ENCODE measurements around the gene MVB12B.
A peak's percentile ranks its signal among the peaks of the same experiment; 100 is the strongest.
"Not testable (repeated sequence)": the region's sequence is repeated elsewhere in the genome, so short reads cannot be mapped to it uniquely, and the experiment has no call there.

MVB12B gene, protein sequence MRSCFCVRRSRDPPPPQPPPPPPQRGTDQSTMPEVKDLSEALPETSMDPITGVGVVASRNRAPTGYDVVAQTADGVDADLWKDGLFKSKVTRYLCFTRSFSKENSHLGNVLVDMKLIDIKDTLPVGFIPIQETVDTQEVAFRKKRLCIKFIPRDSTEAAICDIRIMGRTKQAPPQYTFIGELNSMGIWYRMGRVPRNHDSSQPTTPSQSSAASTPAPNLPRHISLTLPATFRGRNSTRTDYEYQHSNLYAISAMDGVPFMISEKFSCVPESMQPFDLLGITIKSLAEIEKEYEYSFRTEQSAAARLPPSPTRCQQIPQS

GRCh38 chr9:126326228-126327005 lies at the start of gene MVB12B:
Gene MVB12B, plus strand, starts transcription at chr9:126326829. Its CDS starts 101 bp downstream, at chr9:126326930.
- DNase-seq (ENCODE audit: low read depth, low spot score), result no peak
- TF ChIP-seq YY1 (IDR thresholded peaks at IDR 0.05; ENCODE audit: insufficient read depth, insufficient read length), result no peak
- TF ChIP-seq ZNF274 (IDR thresholded peaks at IDR 0.05; ENCODE audit: low read depth, low read length), result no peak
- no peak for TF ChIP-seq SUZ12 (IDR thresholded peaks at IDR 0.05; ENCODE audit: extremely low read depth, insufficient read depth, insufficient read length)
- peak within 1 kb of the TSS; percentile 87 for H3K9ac ChIP-seq (ENCODE audit: insufficient read length, low read depth)

GRCh38 chr9:126283799-126284465 lies 42.7 kb upstream of the MVB12B start:
- Histone ChIP-seq H3K9ac (ENCODE audit: insufficient read length, low read depth) (no peak overlapping the region), H3K4me3 (ENCODE audit: insufficient read length, low read depth) (no peak overlapping the region), H3K4me1 (ENCODE audit: insufficient read depth, insufficient read length) (no peaks in the 10 kb centered on the region), H3K9me3 (ENCODE audit: insufficient read depth, low read length) (no peaks in the 10 kb centered on the region), H3K27me3 (ENCODE audit: insufficient read depth, insufficient read length) (no peaks in the 10 kb centered on the region), H3K36me3 (ENCODE audit: insufficient read depth, insufficient read length, low read length) (no peaks in the 10 kb centered on the region)
- no peak for TF ChIP-seq YY1 (IDR thresholded peaks at IDR 0.05; ENCODE audit: insufficient read depth, insufficient read length)
- DNase-seq (ENCODE audit: low read depth, low spot score), result no peak

More at GRCh38 chr9:126326228-126327005, at the start of gene MVB12B:
- peaks cover 20% of the 10 kb centered on the region for H3K9me3 ChIP-seq (ENCODE audit: insufficient read depth, low read length)
- peaks cover 8% of the 10 kb centered on the region for H3K4me1 ChIP-seq (ENCODE audit: insufficient read depth, insufficient read length)
- peaks cover 5% of the 10 kb centered on the region for H3K36me3 ChIP-seq (ENCODE audit: insufficient read depth, insufficient read length, low read length)
- peaks cover 10% of the 10 kb centered on the region for H3K27me3 ChIP-seq (ENCODE audit: insufficient read depth, insufficient read length)
- H3K4me3 ChIP-seq (ENCODE audit: insufficient read length, low read depth), result peak within 1 kb of the TSS; percentile 62

DNA sequence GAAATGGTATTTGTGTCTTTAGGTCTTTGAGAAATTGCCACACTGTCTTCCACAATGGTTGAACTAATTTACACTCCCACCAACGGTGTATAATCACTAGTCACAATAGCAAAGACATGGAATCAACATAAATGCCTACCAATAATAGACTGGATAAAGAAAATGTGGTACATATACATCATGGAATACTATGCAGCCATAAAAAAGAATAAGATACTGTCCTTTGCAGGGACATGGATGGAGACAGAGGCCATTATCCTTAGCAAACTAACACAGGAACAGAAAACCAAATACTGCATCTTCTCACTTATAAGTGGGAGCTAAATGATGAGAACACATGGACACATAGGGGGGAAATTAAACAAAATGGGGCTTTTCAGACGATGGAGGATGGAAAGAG lies 41.0 kb upstream of the MVB12B start:
- H3K9ac ChIP-seq (ENCODE audit: insufficient read length, low read depth); DNase-seq (ENCODE audit: low read depth, low spot score); H3K4me3 ChIP-seq (ENCODE audit: insufficient read length, low read depth); H3K9me3 ChIP-seq (ENCODE audit: insufficient read depth, low read length); H3K27me3 ChIP-seq (ENCODE audit: insufficient read depth, insufficient read length); H3K4me1 ChIP-seq (ENCODE audit: insufficient read depth, insufficient read length); H3K36me3 ChIP-seq (ENCODE audit: insufficient read depth, insufficient read length, low read length): not testable (repeated sequence)

DNA sequence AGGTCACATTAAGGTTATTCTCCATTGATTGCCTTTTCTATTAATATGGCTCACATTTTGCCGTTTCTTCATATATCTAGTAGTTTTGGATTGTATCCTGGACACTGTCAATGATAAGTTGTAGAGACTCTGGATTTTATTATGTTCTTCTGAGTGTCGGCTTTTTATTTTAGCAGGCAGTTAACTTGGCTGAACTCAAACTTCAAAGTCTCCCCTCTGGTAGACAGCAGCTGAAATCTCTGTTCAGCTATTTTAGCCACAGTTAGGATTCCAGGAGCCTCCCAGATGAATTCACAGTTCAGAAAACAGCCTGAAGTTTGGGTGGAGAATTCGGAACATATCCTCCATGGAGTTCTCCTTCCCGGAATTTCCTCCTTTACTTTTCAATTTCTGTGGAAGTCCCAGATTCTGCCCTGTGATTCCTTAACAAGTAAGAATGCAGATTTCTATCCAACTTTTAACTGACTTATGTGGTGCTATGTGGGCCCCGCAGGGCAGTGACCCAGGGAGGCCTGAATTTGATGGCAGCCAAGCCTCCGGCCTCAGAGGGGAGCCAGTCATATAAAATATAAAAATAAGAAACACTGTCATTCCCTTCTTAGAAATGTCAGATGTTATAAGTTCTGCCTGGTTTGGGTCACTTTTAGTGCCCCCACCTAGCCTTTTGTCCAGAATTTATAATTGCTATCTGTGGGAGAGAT lies 39.3 kb upstream of the MVB12B start:
- H3K36me3 ChIP-seq (ENCODE audit: insufficient read depth, insufficient read length, low read length), result no peaks in the 10 kb centered on the region
- H3K27me3 ChIP-seq (ENCODE audit: insufficient read depth, insufficient read length), result no peaks in the 10 kb centered on the region
- H3K9ac ChIP-seq (ENCODE audit: insufficient read length, low read depth), result no peak overlapping the region
- TF ChIP-seq YY1 (IDR thresholded peaks at IDR 0.05; ENCODE audit: insufficient read depth, insufficient read length) (no peak), SUZ12 (IDR thresholded peaks at IDR 0.05; ENCODE audit: extremely low read depth, insufficient read depth, insufficient read length) (no peak), ZNF274 (IDR thresholded peaks at IDR 0.05; ENCODE audit: low read depth, low read length) (no peak)
- H3K9me3 ChIP-seq (ENCODE audit: insufficient read depth, low read length), result no peaks in the 10 kb centered on the region
- H3K4me3 ChIP-seq (ENCODE audit: insufficient read length, low read depth), result no peak overlapping the region
- no peak for DNase-seq (ENCODE audit: low read depth, low spot score)
- peaks cover 2% of the 10 kb centered on the region for H3K4me1 ChIP-seq (ENCODE audit: insufficient read depth, insufficient read length)

DNA sequence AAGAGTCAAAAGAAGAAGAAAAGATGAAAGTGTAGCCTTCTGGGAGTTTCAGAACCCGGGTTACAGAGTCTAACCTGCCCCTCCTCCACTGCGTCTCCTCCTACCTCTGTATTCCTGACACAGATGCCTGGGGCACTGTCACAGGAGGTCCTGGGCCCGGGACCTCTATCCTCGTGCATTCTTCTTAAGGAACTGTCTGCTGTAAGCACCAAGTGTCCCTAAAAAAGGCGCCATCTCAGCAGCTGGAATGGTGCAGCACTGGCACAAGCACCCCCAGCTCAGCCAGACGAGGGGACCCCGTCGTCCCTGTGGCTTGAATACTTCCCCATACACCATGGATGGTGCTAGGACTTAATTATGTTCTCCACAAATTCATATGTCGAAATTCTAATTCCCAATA lies 35.8 kb upstream of the MVB12B start:
- no peak for DNase-seq (ENCODE audit: low read depth, low spot score)
- TF ChIP-seq ZNF274 (IDR thresholded peaks at IDR 0.05; ENCODE audit: low read depth, low read length), result no peak
- no peak for TF ChIP-seq YY1 (IDR thresholded peaks at IDR 0.05; ENCODE audit: insufficient read depth, insufficient read length)
- no peak for TF ChIP-seq SUZ12 (IDR thresholded peaks at IDR 0.05; ENCODE audit: extremely low read depth, insufficient read depth, insufficient read length)
- Histone ChIP-seq H3K9me3 (ENCODE audit: insufficient read depth, low read length) (no peaks in the 10 kb centered on the region), H3K36me3 (ENCODE audit: insufficient read depth, insufficient read length, low read length) (no peaks in the 10 kb centered on the region), H3K9ac (ENCODE audit: insufficient read length, low read depth) (no peak overlapping the region), H3K27me3 (ENCODE audit: insufficient read depth, insufficient read length) (peaks cover 3% of the 10 kb centered on the region), H3K4me1 (ENCODE audit: insufficient read depth, insufficient read length) (peaks cover 11% of the 10 kb centered on the region), H3K4me3 (ENCODE audit: insufficient read length, low read depth) (no peak overlapping the region)

GRCh38 chr9:126291925-126292324 lies 34.7 kb upstream of the MVB12B start:
- Histone ChIP-seq H3K9me3 (ENCODE audit: insufficient read depth, low read length) (no peaks in the 10 kb centered on the region), H3K4me3 (ENCODE audit: insufficient read length, low read depth) (no peak overlapping the region), H3K36me3 (ENCODE audit: insufficient read depth, insufficient read length, low read length) (no peaks in the 10 kb centered on the region), H3K9ac (ENCODE audit: insufficient read length, low read depth) (no peak overlapping the region), H3K4me1 (ENCODE audit: insufficient read depth, insufficient read length) (peaks cover 14% of the 10 kb centered on the region), H3K27me3 (ENCODE audit: insufficient read depth, insufficient read length) (peaks cover 3% of the 10 kb centered on the region)
- TF ChIP-seq SUZ12 (IDR thresholded peaks at IDR 0.05; ENCODE audit: extremely low read depth, insufficient read depth, insufficient read length), result no peak
- TF ChIP-seq YY1 (IDR thresholded peaks at IDR 0.05; ENCODE audit: insufficient read depth, insufficient read length), result no peak
- no peak for TF ChIP-seq ZNF274 (IDR thresholded peaks at IDR 0.05; ENCODE audit: low read depth, low read length)
- no peak for DNase-seq (ENCODE audit: low read depth, low spot score)
